Measurements from ENCODE around the gene ARRDC4. TPM values are rescaled to one million over a fixed set of nuclear protein-coding genes. Genes with fewer than 3 reads are reported as not detected.
A peak's percentile ranks its signal among the peaks of the same experiment; 100 is the strongest.

ARRDC4 gene
- total and polyA plus RNA-seq, 2 experiments from 2014 or later, result 16.9 to 35.3 TPM

DNA sequence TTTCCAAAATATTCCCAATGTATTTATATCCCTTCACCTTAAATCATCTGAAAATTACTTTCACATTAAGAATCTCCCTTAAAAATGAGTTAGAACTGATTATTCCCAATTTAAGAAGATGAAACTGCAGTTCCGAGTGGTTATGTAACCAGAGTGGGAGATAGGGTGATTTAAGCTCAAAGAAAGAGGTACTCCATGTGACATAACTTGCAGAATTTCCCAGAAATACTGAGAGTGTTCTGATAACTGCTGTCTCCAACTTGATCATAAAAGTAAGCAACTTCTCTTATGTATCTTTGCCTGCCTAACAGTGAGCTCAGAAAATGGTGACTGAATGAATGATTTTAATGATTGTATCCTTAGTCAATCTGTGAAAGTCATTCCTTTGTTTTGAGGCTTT, 32.3 kb downstream of the ARRDC4 start:
- Histone ChIP-seq H3K9me3 (ENCODE audit: low read depth) (no peaks in the 10 kb centered on the region), H3K36me3 (replicated peaks; ENCODE audit: insufficient read depth, low read depth) (no peaks in the 10 kb centered on the region), H3K27me3 (no peaks in the 10 kb centered on the region), H3K4me3 (no peak overlapping the region), H2AFZ (no peak overlapping the region), H3K4me1 (ENCODE audit: insufficient read depth) (peaks cover 4% of the 10 kb centered on the region), H3K79me2 (no peaks in the 10 kb centered on the region), H4K20me1 (ENCODE audit: insufficient read depth, poor library complexity, severe bottlenecking) (no peaks in the 10 kb centered on the region), H3K4me2 (no peak overlapping the region), H3K27ac (peak overlapping the region; percentile 10), H3K9me2 (replicated peaks; ENCODE audit: insufficient read depth) (no peaks in the 10 kb centered on the region)
- TF ChIP-seq EZH2 (IDR thresholded peaks at IDR 0.05; ENCODE audit: borderline replicate concordance) (no peak), EZH2phosphoT487 (IDR thresholded peaks at IDR 0.05; ENCODE audit: low read depth, severe bottlenecking, unreplicated experiment) (no peak)
- TF ChIP-seq, protein P1, sequence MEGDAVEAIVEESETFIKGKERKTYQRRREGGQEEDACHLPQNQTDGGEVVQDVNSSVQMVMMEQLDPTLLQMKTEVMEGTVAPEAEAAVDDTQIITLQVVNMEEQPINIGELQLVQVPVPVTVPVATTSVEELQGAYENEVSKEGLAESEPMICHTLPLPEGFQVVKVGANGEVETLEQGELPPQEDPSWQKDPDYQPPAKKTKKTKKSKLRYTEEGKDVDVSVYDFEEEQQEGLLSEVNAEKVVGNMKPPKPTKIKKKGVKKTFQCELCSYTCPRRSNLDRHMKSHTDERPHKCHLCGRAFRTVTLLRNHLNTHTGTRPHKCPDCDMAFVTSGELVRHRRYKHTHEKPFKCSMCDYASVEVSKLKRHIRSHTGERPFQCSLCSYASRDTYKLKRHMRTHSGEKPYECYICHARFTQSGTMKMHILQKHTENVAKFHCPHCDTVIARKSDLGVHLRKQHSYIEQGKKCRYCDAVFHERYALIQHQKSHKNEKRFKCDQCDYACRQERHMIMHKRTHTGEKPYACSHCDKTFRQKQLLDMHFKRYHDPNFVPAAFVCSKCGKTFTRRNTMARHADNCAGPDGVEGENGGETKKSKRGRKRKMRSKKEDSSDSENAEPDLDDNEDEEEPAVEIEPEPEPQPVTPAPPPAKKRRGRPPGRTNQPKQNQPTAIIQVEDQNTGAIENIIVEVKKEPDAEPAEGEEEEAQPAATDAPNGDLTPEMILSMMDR (IDR thresholded peaks at IDR 0.05; ENCODE audit: poor library complexity), result no peak
- WGBS (ENCODE audit: low lambda C conversion rate, missing lambda C conversion rate), result 87% methylated on average over 1 of the region's 1 CpG
- DNase-seq (ENCODE audit: low spot score), result no peak

DNA sequence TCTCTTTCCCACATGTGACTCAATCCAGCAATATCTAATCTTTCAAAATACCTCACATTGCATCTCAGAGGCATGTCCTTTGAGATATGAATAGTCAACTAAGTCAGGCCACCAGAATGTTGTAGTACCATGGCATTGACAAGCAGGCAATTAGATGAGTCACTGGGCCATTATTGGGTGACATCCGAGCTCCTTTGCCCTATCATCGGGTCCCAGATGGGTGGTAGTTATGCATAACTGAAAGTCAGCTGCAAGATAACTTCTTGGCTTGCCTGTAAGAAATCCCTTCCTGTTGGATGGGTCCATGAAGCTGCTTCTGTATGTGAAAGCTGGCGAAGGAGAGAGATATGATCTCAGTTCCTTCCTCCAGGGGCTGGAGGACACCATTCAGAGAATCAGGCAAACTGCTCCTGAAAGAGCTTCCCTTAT, 32.8 kb downstream of the ARRDC4 start:
- no peak overlapping the region for H2AFZ ChIP-seq
- no peaks in the 10 kb centered on the region for H3K36me3 ChIP-seq (replicated peaks; ENCODE audit: insufficient read depth, low read depth)
- H3K9me2 ChIP-seq (replicated peaks; ENCODE audit: insufficient read depth), result no peaks in the 10 kb centered on the region
- H3K79me2 ChIP-seq, result no peaks in the 10 kb centered on the region
- 62% methylated on average over 3 of the region's 3 CpGs for WGBS (ENCODE audit: low lambda C conversion rate, missing lambda C conversion rate)
- DNase-seq (ENCODE audit: low spot score), result peak; percentile 35
- TF ChIP-seq EZH2 (IDR thresholded peaks at IDR 0.05; ENCODE audit: borderline replicate concordance) (no peak), EZH2phosphoT487 (IDR thresholded peaks at IDR 0.05; ENCODE audit: low read depth, severe bottlenecking, unreplicated experiment) (no peak)
- TF ChIP-seq, protein P1 (IDR thresholded peaks at IDR 0.05; ENCODE audit: poor library complexity), result no peak
- H3K4me1 ChIP-seq (ENCODE audit: insufficient read depth), result peaks cover 4% of the 10 kb centered on the region
- no peak overlapping the region for H3K4me2 ChIP-seq
- H4K20me1 ChIP-seq (ENCODE audit: insufficient read depth, poor library complexity, severe bottlenecking), result no peaks in the 10 kb centered on the region
- H3K27ac ChIP-seq, result no peak overlapping the region
- H3K4me3 ChIP-seq, result no peak overlapping the region
- H3K9me3 ChIP-seq (ENCODE audit: low read depth), result no peaks in the 10 kb centered on the region
- H3K27me3 ChIP-seq, result no peaks in the 10 kb centered on the region

DNA sequence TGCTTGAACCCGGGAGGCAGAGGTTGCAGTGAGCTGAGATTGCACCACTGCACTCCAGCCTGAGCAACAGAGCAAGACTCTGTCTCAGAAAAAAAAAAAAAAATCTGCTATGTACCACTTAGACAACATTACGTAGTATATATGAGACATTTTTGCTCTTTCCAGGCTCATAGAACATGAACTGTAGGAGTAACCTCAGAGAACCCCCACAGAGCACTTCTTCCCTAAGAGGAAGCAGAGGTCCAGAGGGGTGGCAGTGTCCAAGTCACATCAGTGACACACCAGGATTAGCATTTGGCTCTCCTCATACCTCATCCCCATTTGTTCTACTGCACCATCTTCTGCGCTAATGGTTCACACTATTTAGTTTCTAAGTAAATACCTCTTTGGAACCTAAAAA, 33.7 kb downstream of the ARRDC4 start:
- WGBS (ENCODE audit: low lambda C conversion rate, missing lambda C conversion rate), result 99% methylated on average over 3 of the region's 3 CpGs
- Histone ChIP-seq H3K36me3 (replicated peaks; ENCODE audit: insufficient read depth, low read depth) (no peaks in the 10 kb centered on the region), H4K20me1 (ENCODE audit: insufficient read depth, poor library complexity, severe bottlenecking) (no peaks in the 10 kb centered on the region), H3K4me3 (no peak overlapping the region), H3K4me2 (no peak overlapping the region), H3K4me1 (ENCODE audit: insufficient read depth) (peaks cover 4% of the 10 kb centered on the region), H3K27ac (no peak overlapping the region), H3K9me2 (replicated peaks; ENCODE audit: insufficient read depth) (no peaks in the 10 kb centered on the region), H2AFZ (no peak overlapping the region), H3K27me3 (no peaks in the 10 kb centered on the region), H3K79me2 (no peaks in the 10 kb centered on the region), H3K9me3 (ENCODE audit: low read depth) (no peaks in the 10 kb centered on the region)
- no peak for DNase-seq (ENCODE audit: low spot score)
- TF ChIP-seq EZH2 (IDR thresholded peaks at IDR 0.05; ENCODE audit: borderline replicate concordance) (no peak), EZH2phosphoT487 (IDR thresholded peaks at IDR 0.05; ENCODE audit: low read depth, severe bottlenecking, unreplicated experiment) (no peak)
- TF ChIP-seq, protein P1 (IDR thresholded peaks at IDR 0.05; ENCODE audit: poor library complexity), result no peak

DNA sequence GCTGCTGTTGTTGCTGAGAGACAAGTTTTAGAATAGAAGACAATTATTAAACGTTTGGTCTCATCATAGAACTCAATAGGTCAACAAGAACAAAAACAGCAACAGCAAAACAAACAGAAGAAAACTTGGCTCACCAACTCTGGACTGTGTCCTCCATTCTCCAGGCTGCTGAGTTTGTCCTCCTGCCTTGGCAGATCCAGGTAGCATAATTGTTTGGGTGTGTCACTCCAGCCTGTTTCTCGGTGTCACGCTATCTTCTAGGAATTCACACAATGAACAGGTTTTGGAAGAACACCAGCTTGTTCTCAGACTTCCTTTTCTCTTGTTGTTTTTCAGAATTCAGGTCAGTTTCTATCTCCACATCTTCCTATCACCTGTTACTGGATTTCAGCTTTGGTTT, 34.7 kb downstream of the ARRDC4 start:
- no peak for TF ChIP-seq EZH2 (IDR thresholded peaks at IDR 0.05; ENCODE audit: borderline replicate concordance)
- TF ChIP-seq EZH2phosphoT487 (IDR thresholded peaks at IDR 0.05; ENCODE audit: low read depth, severe bottlenecking, unreplicated experiment), result no peak
- TF ChIP-seq, protein P1 (IDR thresholded peaks at IDR 0.05; ENCODE audit: poor library complexity), result no peak
- Histone ChIP-seq H3K9me2 (replicated peaks; ENCODE audit: insufficient read depth) (no peaks in the 10 kb centered on the region), H3K4me1 (ENCODE audit: insufficient read depth) (peaks cover 4% of the 10 kb centered on the region), H3K4me2 (no peak overlapping the region), H3K4me3 (no peak overlapping the region), H2AFZ (no peak overlapping the region), H4K20me1 (ENCODE audit: insufficient read depth, poor library complexity, severe bottlenecking) (no peaks in the 10 kb centered on the region), H3K27ac (peak overlapping the region; percentile 62), H3K9me3 (ENCODE audit: low read depth) (no peaks in the 10 kb centered on the region), H3K27me3 (no peaks in the 10 kb centered on the region), H3K79me2 (no peaks in the 10 kb centered on the region), H3K36me3 (replicated peaks; ENCODE audit: insufficient read depth, low read depth) (no peaks in the 10 kb centered on the region)
- DNase-seq (ENCODE audit: low spot score), result no peak
- 74% methylated on average over 3 of the region's 3 CpGs for WGBS (ENCODE audit: low lambda C conversion rate, missing lambda C conversion rate)

All from hepatocyte (in vitro differentiated cells).